Upper lobe of left lung (tissue), 6 donors: ENCODE data around the gene NT5C2. TPM values are rescaled to one million over a fixed set of nuclear protein-coding genes. Genes with fewer than 3 reads are reported as not detected.

ENCODE experiments used
- ATAC-seq, 2 donors: fragments of 200-7000 bp; cut with Tn5 transposase; one replicate each; pipeline ENCODE4 v1.9.1; 2022; ENCODE audit warnings: mild to moderate bottlenecking in 2 of 2, moderate library complexity in 2 of 2; ENCODE audit not compliant: low FRiP score in 2 of 2
- DNase-seq, 2 donors: peaks; one replicate each; pipeline ENCODE4 v3.0.0-alpha.2; 2019 to 2020
- H3K27ac ChIP-seq, 4 donors: fragments of 200-600 bp; sonication (generic); one replicate each; pipeline ENCODE4 v1.5.1; 2016 to 2019
- H3K27me3 ChIP-seq, 4 donors: fragments of 200-600 bp; sonication (generic); one replicate each; pipeline ENCODE4 v1.5.1; 2017 to 2019
- H3K36me3 ChIP-seq, 4 donors: fragments of 200-600 bp; sonication (generic); one replicate each; pipeline ENCODE4 v1.5.1; 2016 to 2019
- H3K4me1 ChIP-seq, 4 donors: fragments of 200-600 bp; sonication (generic); one replicate each; pipeline ENCODE4 v1.5.1; 2018 to 2019
- H3K4me3 ChIP-seq, 4 donors: fragments of 200-600 bp; sonication (generic); one replicate each; pipeline ENCODE4 v1.5.1; 2017 to 2019; ENCODE audit warnings: mild to moderate bottlenecking in 2 of 4, moderate library complexity in 1 of 4
- H3K9me3 ChIP-seq, 4 donors: fragments of 200-600 bp; sonication (generic); one replicate each; pipeline ENCODE4 v1.5.1; 2018 to 2019
- CTCF ChIP-seq, 6 experiments: fragments of 450-650 bp in 4 of 6; fragments of 200-600 bp in 2 of 6; sonication (generic) in 2 of 6; IDR thresholded peaks; one replicate each; pipeline ENCODE4 v1.5.1; 2016 to 2019; ENCODE audit warnings: antibody characterized with exemption in 6 of 6
- EP300 ChIP-seq, 4 donors: sonication (generic); formaldehyde crosslinking; IDR thresholded peaks; one replicate each; pipeline ENCODE4 v1.5.1; 2017; ENCODE audit warnings: antibody characterized with exemption in 4 of 4, control low read depth in 2 of 4
- POLR2A ChIP-seq, 4 donors: fragments of 450-650 bp; IDR thresholded peaks; one replicate each; pipeline ENCODE4 v1.5.1; 2016 to 2017; ENCODE audit warnings: antibody characterized with exemption in 4 of 4, mild to moderate bottlenecking in 2 of 4
- POLR2AphosphoS5 ChIP-seq, 2 donors: sonication (generic); formaldehyde crosslinking; IDR thresholded peaks; one replicate each; pipeline ENCODE4 v1.5.1; 2017; ENCODE audit warnings: antibody characterized with exemption in 2 of 2
- WGBS, 2 donors: methylation state at CpG; one replicate each; pipeline ENCODE4 v1.1.5; 2017 to 2018; 5-methylcytosine and 5-hydroxymethylcytosine counted together
- total RNA-seq, 6 donors: library from RNA; depleted of rRNA in 4 of 6; stranded (reverse); fragments of >200 nt in 4 of 6; gene quantifications; one replicate each; pipeline versions ENCODE4 v1.1.0 to v1.2.1, GENCODE V29; 2016 to 2021
- donor health status: DM: no; HTN: no; CAD: no; lungs with moderate emphysema.
- donor health status: DM: no; HTN: yes; CAD: no; lungs with severe emphysema.

The NT5C2 gene
- total RNA-seq, 6 donors from 2014 or later = 47.4 to 122 (median 85.1) TPM

GRCh38 chr10:103111031-103111917 lies 81.8 kb downstream of the NT5C2 start:
- Histone ChIP-seq H3K27me3 (no peaks in the 10 kb centered on the region), H3K36me3 (peaks cover 0 to 14% (median 4%) of the 10 kb centered on the region in 4 donors), H3K9me3 (no peaks in the 10 kb centered on the region), H3K4me1 (peaks cover 11 to 31% (median 27%) of the 10 kb centered on the region in 4 donors), H3K4me3 (no peak overlapping the region), H3K27ac (peak overlapping the region in 3 of 4 donors; percentile 14 to 77 (median 58))
- peak in 1 of 2 donors; percentile 84 for ATAC-seq
- TF ChIP-seq EP300 (IDR thresholded peaks at IDR 0.05) (peak in 1 of 4 donors; percentile 15), CTCF (IDR thresholded peaks at IDR 0.05) (no peak)
- DNase-seq = no peak
- 44% methylated on average over 2 of the region's 2 CpGs for whole genome bisulfite sequencing, 2 donors

- Histone ChIP-seq H3K27ac (peak overlapping the region in 3 of 4 donors; percentile 14 to 77 (median 58)), H3K4me1 (peaks cover 11 to 31% (median 27%) of the 10 kb centered on the region in 4 donors), H3K36me3 (peaks cover 4 to 17% (median 8%) of the 10 kb centered on the region in 4 donors), H3K9me3 (no peaks in the 10 kb centered on the region), H3K27me3 (no peaks in the 10 kb centered on the region), H3K4me3 (no peak overlapping the region)
- ATAC-seq (no peak), DNase-seq (no peak)
- no peak for TF ChIP-seq POLR2A (IDR thresholded peaks at IDR 0.05)
- no peak for TF ChIP-seq EP300 (IDR thresholded peaks at IDR 0.05)
- no peak for TF ChIP-seq CTCF (IDR thresholded peaks at IDR 0.05)
- TF ChIP-seq POLR2AphosphoS5 (IDR thresholded peaks at IDR 0.05) = no peak
Observed at GRCh38 chr10:103110407-103110806, 82.7 kb downstream of the NT5C2 start.

GRCh38 chr10:103109821-103110220 lies 83.3 kb downstream of the NT5C2 start:
- H3K4me1 ChIP-seq = peaks cover 11 to 31% (median 27%) of the 10 kb centered on the region in 4 donors
- peaks cover 5 to 23% (median 10%) of the 10 kb centered on the region in 4 donors for H3K36me3 ChIP-seq
- no peaks in the 10 kb centered on the region for H3K27me3 ChIP-seq
- no peaks in the 10 kb centered on the region for H3K9me3 ChIP-seq
- no peak for DNase-seq
- TF ChIP-seq CTCF (IDR thresholded peaks at IDR 0.05) (no peak), POLR2A (IDR thresholded peaks at IDR 0.05) (no peak), POLR2AphosphoS5 (IDR thresholded peaks at IDR 0.05) (no peak), EP300 (IDR thresholded peaks at IDR 0.05) (no peak)
- H3K27ac ChIP-seq = peak overlapping the region in 2 of 4 donors; percentile 14 to 58
- WGBS, 2 donors = 64 to 88% methylated on average over 2 of the region's 2 CpGs
- H3K4me3 ChIP-seq = no peak overlapping the region
- ATAC-seq = no peak

GRCh38 chr10:103106539-103106938 lies 86.5 kb downstream of the NT5C2 start:
- Histone ChIP-seq H3K4me3 (no peak overlapping the region), H3K9me3 (no peaks in the 10 kb centered on the region), H3K27me3 (no peaks in the 10 kb centered on the region), H3K4me1 (peaks cover 10 to 17% (median 17%) of the 10 kb centered on the region in 4 donors), H3K27ac (no peak overlapping the region), H3K36me3 (peaks cover 6 to 53% (median 17%) of the 10 kb centered on the region in 4 donors)
- DNase-seq = no peak
- no peak for TF ChIP-seq POLR2A (IDR thresholded peaks at IDR 0.05)
- no peak for TF ChIP-seq POLR2AphosphoS5 (IDR thresholded peaks at IDR 0.05)
- no peak for TF ChIP-seq CTCF (IDR thresholded peaks at IDR 0.05)
- no peak for TF ChIP-seq EP300 (IDR thresholded peaks at IDR 0.05)
- no peak for ATAC-seq
